ENCODE data around the gene SERPINB5.

Gene SERPINB5

GRCh38 chr18:63528863-63529492 is 52.2 kb downstream of the SERPINB5 start:
- no peak for DNase-seq (ENCODE audit: low read depth)
- no peak overlapping the region for H3K4me3 ChIP-seq (replicated peaks; ENCODE audit: low read depth, low read length)
- TF ChIP-seq CTCF (IDR thresholded peaks at IDR 0.05; ENCODE audit: low read length, missing control alignments) = no peak

DNA sequence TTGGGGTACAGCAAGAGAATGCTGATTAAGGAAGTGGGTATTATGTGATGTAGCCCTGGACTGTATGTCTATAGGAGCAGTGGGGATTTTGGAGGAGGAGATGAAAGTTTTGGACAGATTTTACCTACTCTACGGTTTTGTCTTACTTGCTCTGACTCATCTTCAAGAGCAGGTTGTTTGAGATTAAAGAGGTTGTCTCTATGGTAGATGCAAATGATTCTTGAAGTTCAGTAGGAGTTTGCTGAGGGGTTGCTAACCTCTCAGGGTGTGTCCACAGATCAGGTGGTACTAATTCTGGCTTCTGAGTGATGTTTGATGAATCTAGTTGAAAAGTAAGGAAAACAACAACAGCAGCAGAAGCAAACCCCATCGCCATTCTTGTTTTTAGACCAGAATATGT is 55.7 kb downstream of the SERPINB5 start:
- DNase-seq (ENCODE audit: low read depth) = no peak
- TF ChIP-seq CTCF (IDR thresholded peaks at IDR 0.05; ENCODE audit: low read length, missing control alignments) = no peak
- no peak overlapping the region for H3K4me3 ChIP-seq (replicated peaks; ENCODE audit: low read depth, low read length)

- TF ChIP-seq CTCF (IDR thresholded peaks at IDR 0.05; ENCODE audit: low read length, missing control alignments) = no peak
- no peak for DNase-seq (ENCODE audit: low read depth)
- no peak overlapping the region for H3K4me3 ChIP-seq (replicated peaks; ENCODE audit: low read depth, low read length)
Observed at GRCh38 chr18:63534615-63535014, 57.9 kb downstream of the SERPINB5 start.

DNA sequence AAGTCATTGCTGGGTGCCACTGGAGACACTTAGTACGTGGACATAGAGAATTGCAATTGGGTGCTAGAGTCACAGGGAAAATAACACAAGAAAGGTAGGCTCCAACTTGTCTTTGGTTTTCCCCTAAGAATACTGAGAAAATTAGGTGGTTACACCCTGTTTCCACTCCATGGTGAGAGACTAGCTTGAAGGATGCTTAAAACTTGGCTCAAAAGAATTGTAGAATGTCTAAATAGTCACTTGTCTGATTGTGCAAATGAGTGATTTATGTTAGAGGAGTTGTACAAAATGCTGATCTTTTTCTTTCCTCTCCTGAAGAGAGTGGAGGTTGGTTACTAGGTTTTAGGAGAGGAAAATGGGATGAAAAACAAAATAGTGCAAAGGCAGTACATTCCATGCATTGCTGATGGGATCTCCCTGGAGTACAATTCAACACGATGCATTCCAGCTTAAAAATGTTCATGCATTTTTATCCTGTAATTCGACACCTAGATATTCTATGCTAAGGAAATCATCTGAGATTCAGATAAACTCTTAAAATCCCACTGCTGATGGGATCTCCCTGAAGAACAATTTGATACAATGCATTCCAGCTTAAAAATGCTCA is 63.2 kb downstream of the SERPINB5 start:
- no peak for TF ChIP-seq CTCF (IDR thresholded peaks at IDR 0.05; ENCODE audit: low read length, missing control alignments)
- DNase-seq (ENCODE audit: low read depth) = peak; percentile 39
- no peak overlapping the region for H3K4me3 ChIP-seq (replicated peaks; ENCODE audit: low read depth, low read length)

DNA sequence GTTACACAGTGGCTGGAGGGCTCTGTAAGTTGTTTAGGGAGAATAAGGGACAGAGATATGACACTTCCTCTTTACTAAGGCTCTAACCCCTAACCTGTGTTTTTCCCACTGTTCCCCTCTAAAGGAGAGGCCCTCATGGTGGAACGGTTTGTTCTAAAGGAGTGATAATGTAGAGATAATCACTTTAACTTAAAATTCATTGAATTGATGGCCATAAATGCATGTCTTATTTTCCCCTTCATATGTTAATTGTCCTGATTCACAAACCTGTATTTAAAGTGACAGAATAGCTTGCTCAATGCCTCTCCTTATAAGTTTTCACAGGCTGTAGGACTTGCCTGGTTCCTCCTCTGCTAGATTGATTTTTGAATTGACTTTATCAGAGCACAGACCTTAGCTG is 65.3 kb downstream of the SERPINB5 start, which contains the start of gene SERPINB12:
SERPINB12 (plus strand) TSS at position 301 of the 400 bp plus-strand sequence. CDS start 13,791 bp downstream, outside the sequence.
- DNase-seq (ENCODE audit: low read depth) = no peak
- no peak for TF ChIP-seq CTCF (IDR thresholded peaks at IDR 0.05; ENCODE audit: low read length, missing control alignments)
- H3K4me3 ChIP-seq (replicated peaks; ENCODE audit: low read depth, low read length) = no peak within 1 kb of the TSS

DNA sequence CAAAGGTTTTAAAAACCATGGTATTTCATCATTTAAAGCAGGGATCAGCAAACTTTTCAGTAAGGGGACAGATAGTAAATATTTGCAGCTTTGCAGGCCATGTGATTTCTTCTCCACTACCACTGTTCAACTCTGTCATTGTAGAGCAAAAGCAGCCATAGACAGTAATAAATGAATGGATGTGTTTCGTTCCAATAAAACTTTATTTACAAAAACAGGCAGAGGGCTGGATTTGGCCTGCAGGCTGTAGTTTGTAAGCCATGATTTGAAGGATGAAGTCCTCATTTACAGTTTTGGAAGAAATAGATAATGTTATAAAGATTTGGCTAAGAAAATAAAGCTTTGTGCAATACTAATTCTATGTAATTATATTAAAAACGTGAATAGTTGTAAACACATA is 67.3 kb downstream of the SERPINB5 start:
- H3K4me3 ChIP-seq (replicated peaks; ENCODE audit: low read depth, low read length) = no peak overlapping the region
- TF ChIP-seq CTCF (IDR thresholded peaks at IDR 0.05; ENCODE audit: low read length, missing control alignments) = no peak
- DNase-seq (ENCODE audit: low read depth) = no peak

DNA sequence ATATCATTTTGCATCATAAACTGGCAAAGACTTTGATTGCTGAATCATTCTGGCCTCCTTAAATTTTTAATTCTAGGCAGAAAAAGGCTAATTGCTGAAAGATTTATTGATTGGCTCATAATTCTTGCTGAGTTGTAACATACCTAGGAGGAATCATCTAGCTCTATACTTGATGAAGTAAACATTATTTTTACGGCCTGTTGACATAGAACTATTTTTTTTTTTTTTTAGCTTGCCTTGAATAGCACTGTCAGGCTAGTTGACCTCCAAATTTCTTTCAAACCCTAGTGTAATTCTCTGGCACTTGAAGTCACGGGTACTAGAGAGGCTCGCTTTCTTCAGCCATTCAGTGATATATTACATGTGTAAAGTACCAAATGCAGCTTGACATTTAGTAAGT is 68.2 kb downstream of the SERPINB5 start:
- DNase-seq (ENCODE audit: low read depth) = no peak
- TF ChIP-seq CTCF (IDR thresholded peaks at IDR 0.05; ENCODE audit: low read length, missing control alignments) = no peak
- no peak overlapping the region for H3K4me3 ChIP-seq (replicated peaks; ENCODE audit: low read depth, low read length)
